GM23338 (cell line): ENCODE measurements around the gene KCNA1. TPM values are rescaled to one million over a fixed set of nuclear protein-coding genes. Genes with fewer than 3 reads are reported as not detected.

Experiments used
- ATAC-seq: fragments of 200-7000 bp; cut with Tn5 transposase; 3 replicates; pipeline ENCODE4 v1.9.1; 2020
- DNase-seq: peaks from one replicate; pipeline ENCODE4 v3.0.0-alpha.2; 2015; ENCODE audit warnings: low spot score
- H2AFZ ChIP-seq: fragments of 200-600 bp; sonication (generic); 2 replicates; pipeline ENCODE4 v1.8.0; 2016; ENCODE audit warnings: antibody characterized with exemption, mild to moderate bottlenecking, moderate library complexity
- H3F3A ChIP-seq: fragments of 200-600 bp; sonication (generic); replicated peaks from 2 replicates; pipeline ENCODE4 v1.8.0; 2017; ENCODE audit warnings: antibody characterized with exemption, mixed run types, low read depth
- H3K27ac ChIP-seq: fragments of 200-600 bp; sonication (generic); 2 replicates; pipeline ENCODE4 v1.6.1; 2016; ENCODE audit warnings: low read depth
- H3K27me3 ChIP-seq: fragments of 200-600 bp; sonication (generic); 2 replicates; pipeline ENCODE4 v1.8.0; 2016; ENCODE audit warnings: mild to moderate bottlenecking, mixed run types, moderate library complexity; ENCODE audit not compliant: insufficient read depth
- H3K36me3 ChIP-seq: fragments of 200-600 bp; sonication (generic); 2 replicates; pipeline ENCODE4 v1.8.0; 2016; ENCODE audit warnings: mild to moderate bottlenecking; ENCODE audit not compliant: insufficient read depth
- H3K4me1 ChIP-seq: fragments of 200-600 bp; sonication (generic); 2 replicates; pipeline ENCODE4 v1.8.0; 2016; ENCODE audit warnings: mild to moderate bottlenecking, moderate library complexity; ENCODE audit not compliant: insufficient read depth
- H3K4me2 ChIP-seq: fragments of 200-600 bp; sonication (generic); 2 replicates; pipeline ENCODE4 v1.7.1; 2017; ENCODE audit warnings: mixed run types
- H3K4me3 ChIP-seq: fragments of 200-600 bp; sonication (generic); 2 replicates; pipeline ENCODE4 v1.6.1; 2016; ENCODE audit warnings: mixed run types
- H3K79me2 ChIP-seq: fragments of 200-600 bp; sonication (generic); replicated peaks from 2 replicates; pipeline ENCODE4 v1.8.0; 2017; ENCODE audit warnings: mild to moderate bottlenecking; ENCODE audit not compliant: insufficient read depth
- H3K9me2 ChIP-seq: fragments of 200-600 bp; sonication (generic); 2 replicates; pipeline ENCODE4 v1.8.0; 2017; ENCODE audit not compliant: insufficient read depth
- H4K20me1 ChIP-seq: fragments of 200-600 bp; sonication (generic); replicated peaks from 2 replicates; pipeline ENCODE4 v1.8.0; 2017; ENCODE audit warnings: mild to moderate bottlenecking; ENCODE audit not compliant: insufficient read depth
- H3K27ac Mint-ChIP-seq: 2 replicates; pipeline ENCODE4 v1.8.0; 2020; ENCODE audit warnings: inconsistent platforms, mild to moderate bottlenecking, moderate library complexity, mixed read lengths
- H3K27me3 Mint-ChIP-seq: 3 replicates; pipeline ENCODE4 v1.8.0; 2022; ENCODE audit warnings: low read depth, mild to moderate bottlenecking, moderate library complexity, mixed read lengths, inconsistent platforms; ENCODE audit not compliant: insufficient read depth, poor library complexity
- H3K36me3 Mint-ChIP-seq: 3 replicates; pipeline ENCODE4 v1.8.0; 2021; ENCODE audit warnings: low read depth, mild to moderate bottlenecking, inconsistent platforms, moderate library complexity, mixed read lengths
- H3K4me1 Mint-ChIP-seq: 3 replicates; pipeline ENCODE4 v1.8.0; 2020; ENCODE audit warnings: mild to moderate bottlenecking, inconsistent platforms, mixed read lengths
- H3K4me3 Mint-ChIP-seq: 3 replicates; pipeline ENCODE4 v1.8.0; 2021; ENCODE audit warnings: moderate library complexity, mild to moderate bottlenecking, inconsistent platforms, mixed read lengths
- H3K9me3 Mint-ChIP-seq: 3 replicates; pipeline ENCODE4 v1.8.0; 2020; ENCODE audit warnings: moderate library complexity, mild to moderate bottlenecking, inconsistent platforms, mixed read lengths
- CREB1 ChIP-seq: fragments of 250-450 bp; sonication (Bioruptor Pico); IDR thresholded peaks from 2 replicates; pipeline ENCODE4 v1.5.0; 2020; ENCODE audit warnings: low read depth, mild to moderate bottlenecking, moderate library complexity
- ETS1 ChIP-seq: IDR thresholded peaks from 2 replicates; pipeline ENCODE4 v1.6.1; 2016; ENCODE audit warnings: antibody characterized with exemption
- EZH2 ChIP-seq: fragments of 200-600 bp; sonication (generic); IDR thresholded peaks from one replicate; pipeline ENCODE4 v1.8.0; 2017; ENCODE audit warnings: antibody characterized with exemption, mild to moderate bottlenecking, low read depth; ENCODE audit not compliant: unreplicated experiment
- EZH2phosphoT487 ChIP-seq: fragments of 200-600 bp; sonication (generic); IDR thresholded peaks from one replicate; pipeline ENCODE4 v1.8.1; 2018; ENCODE audit warnings: antibody characterized with exemption; ENCODE audit not compliant: unreplicated experiment
- JUNB ChIP-seq: IDR thresholded peaks from one replicate; pipeline ENCODE4 v1.6.1; 2016; ENCODE audit warnings: antibody characterized with exemption; ENCODE audit not compliant: unreplicated experiment
- POLR2AphosphoS5 ChIP-seq: IDR thresholded peaks from 2 replicates; pipeline ENCODE4 v1.6.1; 2016; ENCODE audit warnings: antibody characterized with exemption, low read depth
- STAT1 ChIP-seq: IDR thresholded peaks from one replicate; pipeline ENCODE4 v1.6.1; 2016; ENCODE audit warnings: antibody characterized with exemption; ENCODE audit not compliant: unreplicated experiment
- ZNF114 ChIP-seq: fragments of 250-450 bp; sonication (Bioruptor Pico); IDR thresholded peaks from 2 replicates; pipeline ENCODE4 v1.5.0; 2020; ENCODE audit warnings: mild to moderate bottlenecking, moderate library complexity
- ZNF331 ChIP-seq: fragments of 250-450 bp; sonication (Bioruptor Pico); IDR thresholded peaks from 2 replicates; pipeline ENCODE4 v1.5.0; 2020; ENCODE audit warnings: low read depth, mild to moderate bottlenecking, moderate library complexity
- polyA plus RNA-seq: library from polyadenylated mRNA; unstranded; fragments of >200 nt; fragmentation: Nextera tagmentation; extraction: Ambion mirVana; gene quantifications from 2 replicates; pipeline ENCODE4 v1.2.1, GENCODE V29; 2016
- total RNA-seq: library from RNA; depleted of rRNA; stranded (reverse); fragments of >200 nt; shearing (Covaris generic); gene quantifications from 2 replicates; pipeline ENCODE4 v1.2.3, GENCODE V29; 2014
- TF ChIP-seq, protein P1 (sequence below): IDR thresholded peaks from one replicate; pipeline ENCODE4 v1.6.1; 2018; ENCODE audit warnings: antibody characterized with exemption; ENCODE audit not compliant: unreplicated experiment
- TF ChIP-seq, protein P2 (sequence below), 2 experiments: fragments of 200-600 bp in 1 of 2; sonication (generic) in 1 of 2; conservative IDR thresholded peaks; 2 replicates each; pipeline versions ENCODE4 v1.5.1 to v1.6.1; 2016 to 2017; ENCODE audit warnings: antibody characterized with exemption in 2 of 2, low read depth in 2 of 2, mild to moderate bottlenecking in 2 of 2, moderate library complexity in 1 of 2
- TF ChIP-seq, protein P3 (sequence below): fragments of 250-450 bp; sonication (Bioruptor Pico); IDR thresholded peaks from 2 replicates; pipeline ENCODE4 v1.5.0; 2020; ENCODE audit warnings: mild to moderate bottlenecking, moderate library complexity

Gene KCNA1
- total and polyA plus RNA-seq, 2 experiments from 2014 or later, result 0.10 to 1.2 TPM

- no peak overlapping the region for H3K4me3 Mint-ChIP-seq
- Histone ChIP-seq H3K9me2 (0 out of 2 replicates have a peak, but pooled peaks cover 8% of the 10 kb centered on the region), H4K20me1 (no peaks in the 10 kb centered on the region), H3K36me3 (no peaks in the 10 kb centered on the region), H3K27ac (no peak overlapping the region), H3K4me3 (no peak overlapping the region), H3K79me2 (no peaks in the 10 kb centered on the region), H2AFZ (no peak overlapping the region), H3F3A (no peaks in the 10 kb centered on the region), H3K27me3 (no peaks in the 10 kb centered on the region), H3K4me1 (no peaks in the 10 kb centered on the region), H3K4me2 (no peak overlapping the region)
- no peaks in the 10 kb centered on the region; the same call in 2 of the 3 replicates for H3K9me3 Mint-ChIP-seq
- no peak for DNase-seq
- H3K27ac Mint-ChIP-seq, result no peak overlapping the region
- no peak for TF ChIP-seq CREB1 (CRISPR knock-in tag)
- TF ChIP-seq, protein P1, sequence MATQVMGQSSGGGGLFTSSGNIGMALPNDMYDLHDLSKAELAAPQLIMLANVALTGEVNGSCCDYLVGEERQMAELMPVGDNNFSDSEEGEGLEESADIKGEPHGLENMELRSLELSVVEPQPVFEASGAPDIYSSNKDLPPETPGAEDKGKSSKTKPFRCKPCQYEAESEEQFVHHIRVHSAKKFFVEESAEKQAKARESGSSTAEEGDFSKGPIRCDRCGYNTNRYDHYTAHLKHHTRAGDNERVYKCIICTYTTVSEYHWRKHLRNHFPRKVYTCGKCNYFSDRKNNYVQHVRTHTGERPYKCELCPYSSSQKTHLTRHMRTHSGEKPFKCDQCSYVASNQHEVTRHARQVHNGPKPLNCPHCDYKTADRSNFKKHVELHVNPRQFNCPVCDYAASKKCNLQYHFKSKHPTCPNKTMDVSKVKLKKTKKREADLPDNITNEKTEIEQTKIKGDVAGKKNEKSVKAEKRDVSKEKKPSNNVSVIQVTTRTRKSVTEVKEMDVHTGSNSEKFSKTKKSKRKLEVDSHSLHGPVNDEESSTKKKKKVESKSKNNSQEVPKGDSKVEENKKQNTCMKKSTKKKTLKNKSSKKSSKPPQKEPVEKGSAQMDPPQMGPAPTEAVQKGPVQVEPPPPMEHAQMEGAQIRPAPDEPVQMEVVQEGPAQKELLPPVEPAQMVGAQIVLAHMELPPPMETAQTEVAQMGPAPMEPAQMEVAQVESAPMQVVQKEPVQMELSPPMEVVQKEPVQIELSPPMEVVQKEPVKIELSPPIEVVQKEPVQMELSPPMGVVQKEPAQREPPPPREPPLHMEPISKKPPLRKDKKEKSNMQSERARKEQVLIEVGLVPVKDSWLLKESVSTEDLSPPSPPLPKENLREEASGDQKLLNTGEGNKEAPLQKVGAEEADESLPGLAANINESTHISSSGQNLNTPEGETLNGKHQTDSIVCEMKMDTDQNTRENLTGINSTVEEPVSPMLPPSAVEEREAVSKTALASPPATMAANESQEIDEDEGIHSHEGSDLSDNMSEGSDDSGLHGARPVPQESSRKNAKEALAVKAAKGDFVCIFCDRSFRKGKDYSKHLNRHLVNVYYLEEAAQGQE, result no peak
- TF ChIP-seq ZNF114 (CRISPR knock-in tag), result no peak
- no peak for TF ChIP-seq EZH2phosphoT487
- no peak for TF ChIP-seq STAT1
- TF ChIP-seq, protein P2, sequence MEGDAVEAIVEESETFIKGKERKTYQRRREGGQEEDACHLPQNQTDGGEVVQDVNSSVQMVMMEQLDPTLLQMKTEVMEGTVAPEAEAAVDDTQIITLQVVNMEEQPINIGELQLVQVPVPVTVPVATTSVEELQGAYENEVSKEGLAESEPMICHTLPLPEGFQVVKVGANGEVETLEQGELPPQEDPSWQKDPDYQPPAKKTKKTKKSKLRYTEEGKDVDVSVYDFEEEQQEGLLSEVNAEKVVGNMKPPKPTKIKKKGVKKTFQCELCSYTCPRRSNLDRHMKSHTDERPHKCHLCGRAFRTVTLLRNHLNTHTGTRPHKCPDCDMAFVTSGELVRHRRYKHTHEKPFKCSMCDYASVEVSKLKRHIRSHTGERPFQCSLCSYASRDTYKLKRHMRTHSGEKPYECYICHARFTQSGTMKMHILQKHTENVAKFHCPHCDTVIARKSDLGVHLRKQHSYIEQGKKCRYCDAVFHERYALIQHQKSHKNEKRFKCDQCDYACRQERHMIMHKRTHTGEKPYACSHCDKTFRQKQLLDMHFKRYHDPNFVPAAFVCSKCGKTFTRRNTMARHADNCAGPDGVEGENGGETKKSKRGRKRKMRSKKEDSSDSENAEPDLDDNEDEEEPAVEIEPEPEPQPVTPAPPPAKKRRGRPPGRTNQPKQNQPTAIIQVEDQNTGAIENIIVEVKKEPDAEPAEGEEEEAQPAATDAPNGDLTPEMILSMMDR (conservative IDR thresholded peaks at IDR 0.05; ENCODE audit: low read depth in 2 of 2), result no peak
- no peak for TF ChIP-seq POLR2AphosphoS5
- TF ChIP-seq ZNF331 (CRISPR knock-in tag), result no peak
- no peak for TF ChIP-seq ETS1
- TF ChIP-seq JUNB, result no peak
- TF ChIP-seq, protein P3, sequence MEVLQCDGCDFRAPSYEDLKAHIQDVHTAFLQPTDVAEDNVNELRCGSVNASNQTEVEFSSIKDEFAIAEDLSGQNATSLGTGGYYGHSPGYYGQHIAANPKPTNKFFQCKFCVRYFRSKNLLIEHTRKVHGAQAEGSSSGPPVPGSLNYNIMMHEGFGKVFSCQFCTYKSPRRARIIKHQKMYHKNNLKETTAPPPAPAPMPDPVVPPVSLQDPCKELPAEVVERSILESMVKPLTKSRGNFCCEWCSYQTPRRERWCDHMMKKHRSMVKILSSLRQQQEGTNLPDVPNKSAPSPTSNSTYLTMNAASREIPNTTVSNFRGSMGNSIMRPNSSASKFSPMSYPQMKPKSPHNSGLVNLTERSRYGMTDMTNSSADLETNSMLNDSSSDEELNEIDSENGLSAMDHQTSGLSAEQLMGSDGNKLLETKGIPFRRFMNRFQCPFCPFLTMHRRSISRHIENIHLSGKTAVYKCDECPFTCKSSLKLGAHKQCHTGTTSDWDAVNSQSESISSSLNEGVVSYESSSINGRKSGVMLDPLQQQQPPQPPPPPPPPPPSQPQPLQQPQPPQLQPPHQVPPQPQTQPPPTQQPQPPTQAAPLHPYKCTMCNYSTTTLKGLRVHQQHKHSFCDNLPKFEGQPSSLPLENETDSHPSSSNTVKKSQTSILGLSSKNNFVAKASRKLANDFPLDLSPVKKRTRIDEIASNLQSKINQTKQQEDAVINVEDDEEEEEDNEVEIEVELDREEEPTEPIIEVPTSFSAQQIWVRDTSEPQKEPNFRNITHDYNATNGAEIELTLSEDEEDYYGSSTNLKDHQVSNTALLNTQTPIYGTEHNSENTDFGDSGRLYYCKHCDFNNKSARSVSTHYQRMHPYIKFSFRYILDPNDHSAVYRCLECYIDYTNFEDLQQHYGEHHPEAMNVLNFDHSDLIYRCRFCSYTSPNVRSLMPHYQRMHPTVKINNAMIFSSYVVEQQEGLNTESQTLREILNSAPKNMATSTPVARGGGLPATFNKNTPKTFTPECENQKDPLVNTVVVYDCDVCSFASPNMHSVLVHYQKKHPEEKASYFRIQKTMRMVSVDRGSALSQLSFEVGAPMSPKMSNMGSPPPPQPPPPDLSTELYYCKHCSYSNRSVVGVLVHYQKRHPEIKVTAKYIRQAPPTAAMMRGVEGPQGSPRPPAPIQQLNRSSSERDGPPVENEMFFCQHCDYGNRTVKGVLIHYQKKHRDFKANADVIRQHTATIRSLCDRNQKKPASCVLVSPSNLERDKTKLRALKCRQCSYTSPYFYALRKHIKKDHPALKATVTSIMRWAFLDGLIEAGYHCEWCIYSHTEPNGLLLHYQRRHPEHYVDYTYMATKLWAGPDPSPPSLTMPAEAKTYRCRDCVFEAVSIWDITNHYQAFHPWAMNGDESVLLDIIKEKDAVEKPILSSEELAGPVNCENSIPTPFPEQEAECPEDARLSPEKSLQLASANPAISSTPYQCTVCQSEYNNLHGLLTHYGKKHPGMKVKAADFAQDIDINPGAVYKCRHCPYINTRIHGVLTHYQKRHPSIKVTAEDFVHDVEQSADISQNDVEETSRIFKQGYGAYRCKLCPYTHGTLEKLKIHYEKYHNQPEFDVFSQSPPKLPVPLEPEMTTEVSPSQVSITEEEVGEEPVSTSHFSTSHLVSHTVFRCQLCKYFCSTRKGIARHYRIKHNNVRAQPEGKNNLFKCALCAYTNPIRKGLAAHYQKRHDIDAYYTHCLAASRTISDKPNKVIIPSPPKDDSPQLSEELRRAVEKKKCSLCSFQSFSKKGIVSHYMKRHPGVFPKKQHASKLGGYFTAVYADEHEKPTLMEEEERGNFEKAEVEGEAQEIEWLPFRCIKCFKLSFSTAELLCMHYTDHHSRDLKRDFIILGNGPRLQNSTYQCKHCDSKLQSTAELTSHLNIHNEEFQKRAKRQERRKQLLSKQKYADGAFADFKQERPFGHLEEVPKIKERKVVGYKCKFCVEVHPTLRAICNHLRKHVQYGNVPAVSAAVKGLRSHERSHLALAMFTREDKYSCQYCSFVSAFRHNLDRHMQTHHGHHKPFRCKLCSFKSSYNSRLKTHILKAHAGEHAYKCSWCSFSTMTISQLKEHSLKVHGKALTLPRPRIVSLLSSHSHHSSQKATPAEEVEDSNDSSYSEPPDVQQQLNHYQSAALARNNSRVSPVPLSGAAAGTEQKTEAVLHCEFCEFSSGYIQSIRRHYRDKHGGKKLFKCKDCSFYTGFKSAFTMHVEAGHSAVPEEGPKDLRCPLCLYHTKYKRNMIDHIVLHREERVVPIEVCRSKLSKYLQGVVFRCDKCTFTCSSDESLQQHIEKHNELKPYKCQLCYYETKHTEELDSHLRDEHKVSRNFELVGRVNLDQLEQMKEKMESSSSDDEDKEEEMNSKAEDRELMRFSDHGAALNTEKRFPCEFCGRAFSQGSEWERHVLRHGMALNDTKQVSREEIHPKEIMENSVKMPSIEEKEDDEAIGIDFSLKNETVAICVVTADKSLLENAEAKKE (CRISPR knock-in tag), result no peak
- no peak for TF ChIP-seq EZH2
- H3K27me3 Mint-ChIP-seq, result no peaks in the 10 kb centered on the region
- H3K4me1 Mint-ChIP-seq, result peaks cover 6% of the 10 kb centered on the region; the same call in 1 of the 3 replicates
- no peaks in the 10 kb centered on the region for H3K36me3 Mint-ChIP-seq
- no peak for ATAC-seq
Observed at GRCh38 chr12:4938900-4939299, 29.2 kb downstream of the KCNA1 start.
